Stimulated activated CD4-positive, alpha-beta T cell treated with anti-CD3 and anti-CD28 coated beads, Interleukin-4, amount 100 ng/mL, for 24 hours (primary cell): ENCODE measurements around the gene DNAI1.

Experiments used
- DNase-seq: peaks from one replicate; pipeline ENCODE4 v3.0.0-alpha.2; 2020

Gene DNAI1

DNA sequence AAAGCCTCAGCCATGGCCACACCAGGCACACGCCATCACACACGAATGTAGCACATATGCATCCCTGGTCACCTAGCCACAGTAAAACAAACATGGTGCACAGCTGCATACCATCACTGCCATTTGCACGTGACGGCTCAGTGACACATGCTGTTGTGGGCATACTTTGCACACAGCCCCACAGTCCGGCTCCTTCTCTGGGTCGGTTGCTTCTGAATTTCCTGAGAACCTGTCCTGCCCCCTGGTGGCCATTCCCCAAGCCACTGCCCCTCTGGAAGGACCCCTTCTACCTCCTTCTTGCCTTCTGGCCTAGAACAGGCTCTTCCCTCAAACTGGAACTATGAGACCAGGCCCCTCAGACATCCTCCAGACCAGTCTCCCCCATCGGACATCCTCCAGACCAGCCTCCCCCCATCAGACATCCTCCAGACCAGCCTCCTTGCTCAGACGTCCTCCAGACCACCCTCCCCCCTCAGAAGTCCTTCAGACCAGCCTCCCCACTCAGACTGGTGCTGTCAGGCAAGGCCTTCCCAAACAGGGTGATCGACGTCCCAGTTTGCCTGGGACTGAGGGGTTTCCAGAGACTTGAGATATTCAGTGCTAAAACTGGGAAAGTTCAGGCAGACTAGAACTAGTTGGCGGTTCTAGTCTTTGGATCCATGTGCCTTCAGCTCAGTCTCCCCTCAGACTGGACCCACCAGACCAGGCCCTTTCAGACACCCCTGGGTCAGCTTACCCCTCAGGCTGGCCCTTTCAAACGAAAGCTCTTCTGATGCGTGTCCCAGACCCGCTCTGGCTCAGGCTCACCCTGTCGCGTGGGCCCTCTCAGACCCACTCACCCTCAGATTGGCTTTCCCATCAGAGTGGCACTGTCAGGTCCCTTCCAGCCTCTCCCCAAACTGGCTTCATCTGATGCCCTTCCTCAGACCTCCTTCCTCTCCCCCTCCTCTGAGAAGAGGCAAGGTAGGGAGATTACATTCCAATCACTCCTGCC, 88.5 kb downstream of the DNAI1 start:
- DNase-seq, result peak; percentile 62

DNA sequence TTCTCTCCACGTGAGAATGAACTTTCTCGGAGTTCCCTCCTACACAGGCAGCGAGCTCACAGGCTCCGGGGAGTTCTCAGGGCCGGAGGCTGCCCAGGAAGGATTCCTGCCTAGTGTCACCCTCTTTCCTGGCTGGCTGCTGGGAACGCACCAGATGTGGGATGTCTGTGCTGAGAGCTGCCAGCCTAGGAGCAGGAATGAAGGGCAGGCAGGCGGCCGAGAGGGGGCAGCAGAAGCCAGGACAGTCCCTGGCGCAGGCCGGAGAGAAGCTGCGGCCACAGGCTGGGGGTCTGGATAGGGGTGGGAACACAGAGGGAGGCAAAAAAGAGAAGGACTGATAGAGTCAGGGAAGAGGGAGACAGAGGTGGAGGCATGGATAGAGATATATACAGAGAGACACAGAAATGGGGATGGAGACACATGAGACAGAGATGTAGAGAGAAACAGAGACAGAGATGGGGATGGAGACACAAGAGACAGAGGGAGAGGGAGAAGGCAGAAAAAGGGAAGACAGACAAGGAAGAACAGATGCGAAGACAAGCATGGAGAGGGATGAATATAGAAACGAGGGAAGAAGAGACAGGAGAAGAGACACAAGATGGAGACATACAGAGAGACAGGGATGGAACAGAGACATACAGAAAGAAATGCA, 89.5 kb downstream of the DNAI1 start:
- peak; percentile 36 for DNase-seq

DNA sequence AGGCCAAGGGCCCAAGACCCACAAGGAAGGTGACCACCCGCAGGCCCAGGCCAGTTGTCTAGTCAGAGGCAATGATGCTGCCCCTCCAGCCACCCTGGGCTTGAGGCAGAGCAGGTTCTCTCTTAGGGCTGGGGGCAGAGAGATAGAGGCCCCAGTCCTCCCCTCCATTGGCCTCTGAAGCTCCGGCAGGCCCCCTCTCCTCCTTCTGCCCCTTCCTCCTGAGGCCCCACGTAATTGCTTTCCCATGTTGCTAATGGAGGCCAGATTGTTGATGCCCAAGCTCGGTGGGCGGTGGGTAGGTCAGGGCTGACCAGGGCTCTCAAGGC, 90.8 kb downstream of the DNAI1 start:
- DNase-seq, result no peak

DNA sequence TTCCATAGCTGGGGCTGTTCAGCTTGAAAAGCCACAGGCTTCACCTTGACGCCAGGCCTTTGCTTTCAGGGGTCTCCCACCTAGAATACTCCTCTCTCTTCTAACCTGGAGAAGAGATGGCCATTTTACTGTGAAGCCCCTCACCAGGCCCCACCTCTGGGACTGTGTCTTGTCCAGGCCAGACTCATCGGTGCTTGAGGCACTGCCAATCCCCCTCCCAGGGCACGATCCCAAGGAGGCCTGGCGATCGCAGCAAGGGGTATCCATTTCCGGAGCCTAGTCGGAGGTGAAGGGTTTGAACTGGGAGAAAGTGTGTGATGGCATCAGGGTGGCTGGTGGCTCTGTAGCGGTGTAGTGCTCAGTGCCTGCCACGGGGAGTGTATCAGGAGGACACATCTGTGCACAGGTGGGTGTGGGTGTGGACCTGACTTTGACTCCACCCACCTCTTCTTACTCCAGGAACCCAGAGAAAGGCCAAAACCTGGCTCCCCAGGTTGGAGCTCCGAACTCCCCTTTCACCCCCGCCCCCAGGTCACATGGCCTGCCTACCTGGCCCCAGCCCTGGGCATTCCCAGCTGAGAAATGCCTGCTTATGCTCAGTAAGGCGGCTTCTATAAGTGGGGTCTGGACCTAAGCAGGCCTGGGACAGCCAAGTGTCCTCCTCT, 91.5 kb downstream of the DNAI1 start:
- no peak for DNase-seq

DNA sequence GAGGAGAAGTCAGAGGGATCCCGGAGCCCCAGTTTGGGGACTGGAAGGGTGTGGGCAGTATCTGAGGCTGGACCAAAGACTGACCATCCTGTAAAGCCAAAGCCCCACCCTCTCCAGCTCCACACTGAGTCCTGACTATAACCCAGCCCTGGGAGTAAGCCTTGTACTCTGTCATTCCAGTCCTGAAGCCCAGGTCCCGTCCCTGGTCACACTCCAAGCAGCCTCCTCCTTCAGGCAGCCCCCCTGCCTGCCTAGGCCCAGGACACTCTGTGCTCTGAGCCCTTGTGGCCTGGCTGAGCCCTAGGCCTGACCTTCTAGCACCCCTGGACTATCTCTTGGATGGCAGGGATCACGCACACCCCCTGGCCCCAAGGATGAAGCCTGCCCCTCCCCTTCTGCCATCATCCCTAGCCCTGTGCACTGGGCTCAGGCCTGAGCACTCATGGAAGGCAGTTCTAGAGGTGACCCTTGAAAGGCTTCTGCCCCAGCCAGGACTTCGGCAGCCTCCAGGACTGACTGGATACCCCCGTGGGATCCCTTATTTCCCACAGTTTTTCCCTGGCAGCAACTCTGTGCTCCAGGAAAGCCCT, 92.2 kb downstream of the DNAI1 start:
- no peak for DNase-seq

DNA sequence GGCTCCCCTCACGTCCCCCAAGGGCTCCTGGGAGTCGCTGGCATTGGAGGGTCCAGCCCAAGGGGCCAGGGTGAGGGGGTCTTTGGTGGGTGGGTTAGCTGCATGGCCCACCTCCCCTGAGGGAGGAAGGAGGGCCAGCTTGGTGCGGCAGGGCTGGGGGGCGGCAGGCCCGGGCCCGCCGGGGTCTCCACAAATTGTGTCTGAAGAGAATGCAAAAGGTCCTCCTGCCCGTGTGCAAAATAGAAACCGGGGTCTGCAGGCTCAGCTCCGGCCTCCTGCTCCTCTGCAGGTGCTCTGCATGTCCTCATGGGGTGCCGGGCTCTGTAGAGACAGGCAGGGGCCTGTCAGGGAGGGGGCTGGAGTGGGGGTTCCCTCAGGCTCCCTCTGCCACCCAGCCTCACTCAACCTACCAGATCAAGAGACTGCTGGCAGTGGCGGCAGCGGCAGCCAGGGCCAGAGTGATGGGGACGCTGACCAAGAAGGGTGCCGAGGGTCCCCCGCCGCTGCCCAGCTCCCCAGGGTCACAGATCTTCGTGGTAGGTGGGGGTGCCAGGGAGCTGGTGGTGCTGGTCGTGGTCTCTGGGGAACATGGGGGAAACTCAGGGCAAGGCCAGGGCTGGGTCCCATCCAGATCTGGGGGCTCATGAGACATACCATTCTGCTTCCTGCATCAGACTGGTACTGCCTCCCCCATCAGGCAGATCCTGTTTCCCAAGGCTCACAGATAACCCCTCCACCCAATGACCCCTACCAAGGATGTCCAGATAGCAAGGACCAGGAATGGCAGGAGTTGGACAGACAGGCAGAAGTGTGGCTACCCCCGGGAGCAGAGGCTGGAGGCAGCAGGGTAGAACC, 93.4 kb downstream of the DNAI1 start:
- DNase-seq, result no peak

DNA sequence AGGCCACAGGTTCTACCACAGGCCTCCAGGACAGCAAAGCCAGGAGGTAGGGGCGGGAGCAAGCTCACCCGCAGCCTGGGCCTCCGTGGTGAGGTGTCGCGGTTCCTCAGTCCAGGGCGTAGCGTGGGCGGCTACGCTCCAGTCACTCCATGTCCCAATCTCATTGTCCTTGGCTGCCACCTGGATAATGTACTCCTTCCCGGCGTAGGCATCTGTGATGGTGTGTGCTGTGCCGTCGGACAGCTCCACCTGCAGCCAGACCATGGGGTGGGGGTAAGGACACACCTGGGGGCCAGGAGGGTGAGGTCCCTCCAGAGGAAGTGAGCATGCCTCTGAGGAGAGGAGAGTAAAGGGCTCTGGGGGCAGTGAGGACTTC, 94.0 kb downstream of the DNAI1 start:
- DNase-seq, result no peak

DNA sequence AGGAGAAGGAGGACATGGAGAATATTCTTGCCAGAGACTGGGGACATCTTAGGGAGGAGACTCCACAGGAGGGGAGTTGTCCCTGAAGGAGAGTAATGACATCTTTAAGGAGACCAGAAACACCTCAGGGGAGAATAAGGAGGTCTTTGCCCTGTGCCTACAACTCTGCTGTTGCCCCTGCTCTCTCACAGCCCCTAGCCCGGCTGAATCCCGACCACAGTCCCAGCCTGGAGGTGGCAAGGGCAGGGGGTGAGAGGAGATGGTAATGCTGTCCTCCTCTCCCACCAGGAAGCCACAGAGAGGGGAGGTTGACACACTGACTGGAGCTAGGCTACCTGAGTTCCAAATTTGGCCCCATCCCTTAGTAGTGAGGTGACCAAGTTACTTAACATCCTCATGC, 94.4 kb downstream of the DNAI1 start:
- DNase-seq, result no peak

DNA sequence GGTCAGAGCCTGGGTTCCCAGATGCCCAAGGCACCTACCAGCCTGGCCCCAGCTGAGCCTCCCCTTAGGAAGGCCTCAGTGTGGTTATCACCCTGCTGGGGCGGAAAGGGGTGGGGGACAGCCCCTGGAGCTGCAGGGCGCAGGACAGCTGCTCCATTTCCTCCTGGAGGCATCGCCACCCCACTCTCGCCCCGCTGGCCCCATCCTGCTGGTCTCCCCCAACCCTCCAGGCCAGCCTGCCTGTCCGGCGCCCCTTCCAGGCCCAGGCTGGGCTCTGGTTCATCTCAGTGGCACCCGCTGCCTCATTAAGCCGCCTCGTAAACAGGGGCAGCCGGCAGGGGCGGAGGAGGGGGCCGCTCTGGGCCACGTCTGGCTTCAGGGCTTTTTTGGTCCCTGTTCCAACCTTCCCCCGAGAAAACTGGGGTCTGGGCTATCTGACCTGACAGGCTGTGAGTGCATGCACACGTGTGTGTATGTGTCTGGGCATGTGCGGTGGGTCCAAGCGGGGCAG, 95.0 kb downstream of the DNAI1 start:
- DNase-seq, result no peak

DNA sequence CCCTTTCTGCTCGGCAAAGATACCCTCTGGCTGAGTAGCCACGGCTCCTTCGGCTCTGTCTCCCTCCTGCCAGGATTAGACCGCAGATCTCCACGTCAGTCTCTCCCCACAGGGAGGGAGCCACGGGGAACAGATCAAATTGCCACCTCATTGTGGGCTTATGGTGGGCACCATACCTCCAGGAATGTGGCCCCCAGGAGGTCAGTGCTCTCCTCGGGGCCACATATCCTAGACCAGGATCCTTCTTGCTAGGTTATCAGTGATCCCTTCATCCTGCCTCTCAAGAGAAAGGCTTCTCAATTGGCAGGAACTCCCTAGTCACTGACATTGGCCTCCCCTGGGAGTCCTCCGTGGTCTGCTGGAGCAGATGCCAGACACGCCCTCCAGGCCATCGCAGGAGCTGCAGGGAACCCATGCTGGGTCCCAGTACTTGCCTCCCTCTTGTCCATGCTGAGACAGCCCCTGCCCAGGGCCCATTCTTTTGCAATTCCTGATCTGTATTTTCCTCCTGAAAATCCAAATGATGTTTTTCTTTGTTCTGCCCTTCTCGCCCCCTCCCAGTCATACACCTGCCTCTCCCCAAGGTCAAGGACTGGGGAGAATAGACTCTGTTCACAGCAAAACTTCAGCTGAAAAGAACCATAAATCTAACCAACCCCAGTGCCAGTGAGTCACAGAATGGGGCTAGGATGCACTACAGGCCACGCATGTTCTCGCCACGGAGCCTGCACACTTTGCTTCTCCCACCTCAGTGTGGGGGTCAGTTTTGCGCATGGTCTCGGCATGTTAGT, 95.8 kb downstream of the DNAI1 start:
- no peak for DNase-seq

DNA sequence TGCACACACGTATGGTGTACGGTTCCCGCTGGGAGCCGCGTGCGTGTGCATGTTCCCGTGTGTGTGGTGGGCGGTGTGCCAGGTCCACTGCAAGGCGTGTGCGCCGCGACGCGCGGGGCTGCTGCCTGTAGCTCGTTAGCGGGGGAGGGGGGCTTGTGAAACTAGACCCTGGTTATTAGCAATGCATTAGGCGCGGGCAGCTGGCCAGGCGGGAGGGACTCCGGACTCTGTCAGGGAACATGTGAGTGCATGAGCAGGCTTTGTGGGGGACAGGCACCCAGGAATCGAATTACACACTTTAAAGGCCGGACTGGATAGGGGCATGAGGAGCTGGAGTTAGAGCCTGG, 96.4 kb downstream of the DNAI1 start:
- DNase-seq, result no peak

DNA sequence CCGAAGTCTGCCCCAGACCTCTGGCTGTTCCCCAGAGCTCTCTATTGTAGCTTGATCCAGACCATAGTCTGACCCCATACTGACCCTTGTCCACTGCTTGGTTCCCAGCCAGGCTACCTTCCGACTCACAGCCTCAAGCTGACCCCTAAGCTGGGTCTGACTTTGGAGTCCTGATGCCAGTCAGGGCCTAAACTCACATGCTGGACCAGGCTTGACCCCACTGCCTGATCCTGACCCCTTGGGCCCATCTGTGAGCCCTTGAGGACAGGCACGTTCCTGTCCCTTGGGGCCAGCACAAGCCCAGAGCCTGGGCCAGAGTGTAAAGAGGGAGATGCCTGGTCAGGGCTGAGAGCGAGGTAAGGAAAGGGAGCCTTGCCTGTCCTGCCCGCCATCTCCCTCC, 96.9 kb downstream of the DNAI1 start:
- DNase-seq, result no peak

DNA sequence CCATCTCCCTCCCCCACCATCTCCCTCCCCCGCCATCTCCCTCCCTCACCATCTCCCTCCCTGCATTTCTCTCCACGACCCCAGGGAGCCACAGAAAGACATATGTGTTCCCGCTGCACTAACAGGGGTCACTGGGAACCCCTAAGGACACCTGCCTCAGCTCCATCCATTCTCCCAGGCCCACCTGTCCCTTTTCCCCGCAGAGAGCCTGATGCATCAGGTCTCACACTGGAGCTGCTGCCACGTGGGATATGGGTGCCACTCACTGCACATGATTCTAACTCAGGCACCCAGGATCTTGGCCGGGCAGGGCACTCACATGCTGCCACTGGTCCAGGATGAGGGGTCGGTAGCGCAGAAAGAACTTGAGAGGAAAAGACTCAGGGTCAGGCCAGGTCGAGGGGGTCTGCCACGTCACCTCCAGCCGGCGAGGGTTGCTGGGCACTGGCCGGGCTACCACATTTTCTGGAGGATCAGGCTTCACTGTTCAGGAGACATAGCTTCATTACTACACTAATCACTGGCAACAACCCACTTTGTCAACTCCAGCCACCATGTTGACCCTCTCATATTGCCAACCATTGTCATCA, 97.4 kb downstream of the DNAI1 start:
- no peak for DNase-seq

DNA sequence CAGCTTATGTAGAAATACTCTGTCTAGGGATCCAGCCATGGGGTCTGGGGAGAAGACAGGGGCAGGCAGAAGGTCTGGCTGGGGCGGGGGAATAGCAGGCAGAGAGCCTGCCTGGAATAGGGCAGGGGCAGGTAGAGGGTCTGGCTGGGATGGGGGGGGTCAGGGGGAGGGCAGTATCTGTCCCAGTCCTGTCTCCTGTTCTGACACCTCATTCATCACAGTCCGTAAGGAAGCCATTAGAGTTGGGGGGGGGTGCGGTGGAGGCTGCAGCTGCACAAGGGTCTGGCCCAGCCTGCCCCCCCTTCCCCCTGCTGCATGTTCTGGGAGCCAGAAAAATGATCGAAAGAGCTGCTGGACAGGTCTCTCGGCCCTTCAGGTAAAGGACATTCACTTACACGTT, 98.3 kb downstream of the DNAI1 start:
- no peak for DNase-seq

DNA sequence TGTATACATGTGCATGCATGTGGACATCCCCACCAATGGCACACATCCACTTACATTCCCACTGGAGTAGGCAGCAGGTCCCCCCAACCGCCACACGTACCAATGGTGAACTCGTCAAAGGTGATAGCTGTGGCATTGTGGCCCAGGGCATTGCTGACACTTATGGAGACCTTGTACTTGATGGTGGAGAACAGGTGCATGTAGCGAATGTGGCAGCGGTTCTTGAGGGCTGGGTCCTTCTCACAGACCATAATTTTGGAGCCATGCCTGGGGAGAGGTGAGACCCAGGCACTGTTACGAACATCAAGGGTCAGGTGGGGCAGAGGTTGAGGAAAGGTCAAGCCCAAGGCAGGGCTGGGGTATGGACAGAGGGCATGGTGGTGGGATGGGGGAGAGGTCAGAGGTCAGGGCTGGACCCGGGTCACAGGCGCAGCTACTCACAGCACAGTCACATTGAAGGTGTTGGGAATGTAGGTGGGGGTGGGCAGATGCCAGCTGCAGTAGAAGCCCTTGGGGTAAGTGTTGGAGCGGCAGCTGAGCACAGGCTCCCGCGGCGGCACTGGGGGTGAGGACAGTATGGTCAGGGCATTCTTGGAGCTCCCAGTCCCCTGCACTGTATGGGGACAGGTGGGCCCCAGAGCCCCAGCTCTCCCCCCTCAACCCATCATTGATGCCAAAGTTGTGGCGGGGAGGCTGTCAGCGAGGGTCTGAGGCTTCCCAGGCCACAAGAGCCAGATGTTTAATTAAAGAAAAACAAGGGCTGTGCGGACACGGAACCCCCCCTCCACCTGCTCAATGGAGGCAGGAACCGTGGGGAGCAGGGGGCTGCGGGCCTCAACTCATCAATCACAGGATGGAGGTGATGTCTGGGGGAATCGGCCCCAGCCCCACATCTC, 99.1 kb downstream of the DNAI1 start:
- no peak for DNase-seq

DNA sequence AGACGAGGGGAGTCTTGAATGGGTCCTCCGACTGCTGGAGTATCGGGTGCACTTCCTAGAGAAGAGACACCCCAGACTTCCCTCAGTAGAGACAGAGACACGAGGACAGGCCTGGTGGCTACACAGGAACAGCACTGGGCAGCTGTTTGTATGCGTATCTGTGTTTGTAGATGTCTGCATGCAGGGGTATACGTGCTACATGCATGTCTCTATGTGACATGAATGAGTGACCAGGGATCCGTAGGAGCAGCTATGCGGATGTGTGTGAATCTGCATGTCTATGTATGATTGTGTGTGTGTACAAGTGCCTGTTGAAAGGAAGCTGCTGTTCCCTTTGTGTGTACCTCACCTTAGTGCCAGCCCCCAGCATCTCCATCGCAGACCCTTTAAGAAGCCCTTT, 99.8 kb downstream of the DNAI1 start:
- DNase-seq, result no peak

DNA sequence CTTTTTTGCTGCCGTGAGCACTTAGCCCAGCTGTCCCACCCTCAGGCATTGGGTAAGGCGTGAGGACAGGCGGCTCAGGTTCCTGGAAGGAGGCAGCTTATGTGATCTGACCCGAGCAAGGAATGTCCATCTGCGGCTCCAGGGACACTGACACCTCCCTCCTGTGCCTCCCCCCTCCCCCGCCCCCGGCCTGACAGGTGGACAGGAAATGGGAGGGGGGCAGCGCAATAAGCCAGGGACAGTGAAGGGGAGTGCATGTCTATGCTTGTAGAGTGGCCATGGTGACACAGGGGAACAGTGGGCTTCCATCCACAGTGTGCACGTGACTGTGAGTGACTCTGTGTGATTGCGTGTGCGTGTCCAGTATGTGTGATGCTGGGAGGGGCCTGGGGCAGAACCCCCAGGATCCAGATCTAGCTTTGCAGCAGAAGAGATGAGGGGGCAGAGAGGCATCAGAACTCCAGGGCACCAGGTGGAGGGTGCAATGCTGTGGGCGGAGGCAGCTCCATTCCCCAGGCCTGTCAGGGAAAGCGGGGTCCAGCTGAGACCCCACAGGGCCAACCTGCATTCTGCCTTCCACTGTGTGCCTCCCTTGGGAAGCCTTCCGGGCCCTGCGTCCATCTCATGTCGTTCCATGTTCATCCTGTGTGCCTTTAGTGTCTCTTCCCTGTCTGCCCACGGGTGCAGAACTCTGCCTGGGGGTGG, 100.5 kb downstream of the DNAI1 start:
- DNase-seq, result no peak

DNA sequence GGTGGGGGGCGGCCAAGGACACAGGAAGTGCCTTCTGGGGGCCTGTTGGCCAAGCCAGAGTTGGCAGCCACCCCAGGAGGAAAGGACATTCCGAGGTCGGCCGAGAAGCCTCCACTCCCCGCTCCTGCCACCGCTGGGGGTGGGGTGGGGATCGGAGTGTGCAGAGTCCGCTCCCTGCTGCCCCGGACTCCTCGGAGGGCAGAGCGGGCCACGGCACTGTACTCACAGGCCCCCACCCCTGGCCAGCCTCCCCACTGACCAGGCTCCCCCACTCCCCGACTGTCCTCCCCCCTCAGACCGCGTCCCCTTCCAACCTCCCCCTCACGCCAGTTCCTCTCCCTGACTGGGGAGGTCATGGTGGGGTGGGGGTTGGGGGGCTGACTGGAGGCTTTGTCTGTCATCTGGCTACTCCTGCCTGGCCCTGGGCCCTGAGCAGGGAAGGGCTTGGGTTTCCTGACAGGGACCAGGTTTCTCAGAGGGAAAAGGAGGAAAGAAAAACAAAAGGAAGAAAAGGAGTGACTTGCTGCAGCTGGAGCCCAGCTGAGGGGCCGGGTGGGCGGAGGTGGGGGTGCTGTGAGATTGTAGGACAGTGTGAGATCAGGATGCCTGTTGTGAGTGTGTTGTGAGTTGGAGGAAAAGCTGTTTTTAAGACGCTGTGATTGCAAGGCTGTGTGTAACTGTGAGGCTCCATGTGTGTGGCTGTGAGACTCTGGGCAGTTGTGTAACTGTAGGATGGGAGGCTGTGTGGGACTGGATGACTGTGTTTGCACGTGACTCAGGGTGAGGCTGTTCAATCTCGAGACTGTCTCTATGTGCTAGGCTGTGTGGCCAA, 101.2 kb downstream of the DNAI1 start:
- no peak for DNase-seq
